ENCODE data around the gene ICAM1. TPM values are rescaled to one million over a fixed set of nuclear protein-coding genes. Genes with fewer than 3 reads are reported as not detected.

ICAM1 gene
- total RNA-seq, 4 donors from 2014 or later, result 5.1 to 19.0 (median 6.7) TPM

DNA sequence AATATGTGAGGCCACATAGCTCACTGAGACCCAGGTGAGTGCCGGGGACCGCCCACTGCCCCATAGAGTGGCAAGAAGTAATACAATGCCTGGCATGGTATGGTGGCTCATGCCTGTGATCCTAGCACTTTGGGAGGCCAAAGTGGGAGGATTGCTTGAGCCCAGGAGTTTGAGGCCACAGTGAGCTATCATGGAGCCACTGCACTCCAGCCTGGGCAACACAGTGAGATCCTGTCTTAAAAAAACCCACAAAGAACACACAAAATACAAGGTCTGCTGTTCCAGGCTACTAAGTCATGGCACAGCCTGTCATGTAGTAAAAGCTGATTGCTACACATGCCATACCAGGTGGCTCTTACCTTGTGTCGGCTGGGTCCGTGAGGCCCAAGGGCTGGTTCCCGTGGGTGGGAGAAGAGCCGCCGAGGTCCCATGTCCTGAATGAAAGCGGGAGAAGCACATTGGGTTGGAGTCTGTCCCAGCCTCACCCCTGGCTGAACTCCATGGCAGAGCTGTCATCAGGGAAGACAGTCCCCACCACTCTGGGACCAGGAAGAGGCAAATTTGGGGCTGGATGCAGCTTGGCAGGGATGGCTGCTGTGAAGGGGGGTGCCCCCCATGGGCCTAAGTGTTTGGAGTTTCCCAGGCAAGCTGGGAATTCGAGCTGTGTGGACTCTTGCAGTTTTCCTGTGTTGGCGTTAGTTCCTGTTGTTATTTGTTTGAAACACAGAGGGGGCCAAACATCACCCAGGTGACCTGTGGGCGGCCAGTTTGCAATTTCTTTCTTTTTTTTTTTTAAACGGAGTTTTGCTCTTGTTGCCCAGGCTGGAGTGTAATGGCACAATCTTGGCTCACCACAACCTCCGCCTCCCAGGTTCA, 48.1 kb downstream of the ICAM1 start:
- WGBS, 2 donors, result 85 to 90% methylated on average over 13 of the region's 13 CpGs
- no peak overlapping the region for H3K4me3 ChIP-seq (ENCODE audit: low read depth, poor library complexity, severe bottlenecking)
- no peak for TF ChIP-seq POLR2A (IDR thresholded peaks at IDR 0.05)
- intact Hi-C loops (cut with DNase I; ENCODE audit: low total_unique reads), result no loop called here
- DNase-seq (ENCODE audit: low spot score in 2 of 2), result no peak

DNA sequence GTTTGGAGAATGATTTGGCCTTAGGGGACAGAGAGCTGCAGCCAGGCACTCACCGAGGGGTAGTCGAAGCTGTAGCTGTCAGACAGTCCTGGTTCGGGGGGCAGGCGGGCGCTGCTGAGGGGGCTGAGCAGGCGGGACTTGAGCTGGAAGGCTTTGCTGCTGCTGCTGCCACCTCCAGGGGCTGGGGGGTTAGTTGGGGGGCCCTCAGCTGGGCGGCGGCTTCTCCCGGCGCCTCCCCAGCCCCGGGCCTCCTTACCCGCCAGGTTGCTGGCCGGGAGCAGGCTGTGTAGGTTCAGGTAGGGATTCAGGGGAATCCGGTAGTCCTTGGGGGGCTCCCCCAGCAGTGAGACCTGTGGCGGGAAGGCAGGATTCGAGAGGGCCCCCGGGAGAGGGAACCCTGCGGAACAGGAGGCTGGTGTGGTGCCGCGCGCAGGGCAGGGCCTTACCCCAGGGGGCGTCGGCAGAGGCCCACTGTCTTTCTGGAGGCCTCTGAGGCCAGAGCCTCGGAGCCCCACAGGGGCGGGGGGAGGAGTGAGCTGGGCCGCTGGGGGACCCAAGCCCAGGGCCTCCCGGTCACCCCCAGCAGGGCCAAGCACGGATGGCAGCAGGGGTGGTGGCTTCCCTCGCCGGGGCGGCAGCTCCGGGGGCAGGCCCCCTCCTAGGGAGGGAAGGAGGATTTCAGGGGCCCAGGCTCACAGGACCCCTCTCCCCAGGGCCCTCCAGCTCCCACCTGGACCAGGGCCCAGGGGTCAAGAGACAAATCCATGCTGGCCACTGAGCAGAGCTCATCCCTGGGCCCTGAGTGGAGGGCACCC, 49.9 kb downstream of the ICAM1 start:
- no peak overlapping the region for H3K4me3 ChIP-seq (ENCODE audit: low read depth, poor library complexity, severe bottlenecking)
- intact Hi-C loops (cut with DNase I; ENCODE audit: low total_unique reads), result no loop called here
- DNase-seq (ENCODE audit: low spot score in 2 of 2), result no peak
- TF ChIP-seq POLR2A (IDR thresholded peaks at IDR 0.05), result no peak
- TF ChIP-seq, protein P1, sequence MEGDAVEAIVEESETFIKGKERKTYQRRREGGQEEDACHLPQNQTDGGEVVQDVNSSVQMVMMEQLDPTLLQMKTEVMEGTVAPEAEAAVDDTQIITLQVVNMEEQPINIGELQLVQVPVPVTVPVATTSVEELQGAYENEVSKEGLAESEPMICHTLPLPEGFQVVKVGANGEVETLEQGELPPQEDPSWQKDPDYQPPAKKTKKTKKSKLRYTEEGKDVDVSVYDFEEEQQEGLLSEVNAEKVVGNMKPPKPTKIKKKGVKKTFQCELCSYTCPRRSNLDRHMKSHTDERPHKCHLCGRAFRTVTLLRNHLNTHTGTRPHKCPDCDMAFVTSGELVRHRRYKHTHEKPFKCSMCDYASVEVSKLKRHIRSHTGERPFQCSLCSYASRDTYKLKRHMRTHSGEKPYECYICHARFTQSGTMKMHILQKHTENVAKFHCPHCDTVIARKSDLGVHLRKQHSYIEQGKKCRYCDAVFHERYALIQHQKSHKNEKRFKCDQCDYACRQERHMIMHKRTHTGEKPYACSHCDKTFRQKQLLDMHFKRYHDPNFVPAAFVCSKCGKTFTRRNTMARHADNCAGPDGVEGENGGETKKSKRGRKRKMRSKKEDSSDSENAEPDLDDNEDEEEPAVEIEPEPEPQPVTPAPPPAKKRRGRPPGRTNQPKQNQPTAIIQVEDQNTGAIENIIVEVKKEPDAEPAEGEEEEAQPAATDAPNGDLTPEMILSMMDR (IDR thresholded peaks at IDR 0.05), result no peak
- 88 to 94% methylated on average over 22 to 27 of the region's 32 CpGs for WGBS, 2 donors

DNA sequence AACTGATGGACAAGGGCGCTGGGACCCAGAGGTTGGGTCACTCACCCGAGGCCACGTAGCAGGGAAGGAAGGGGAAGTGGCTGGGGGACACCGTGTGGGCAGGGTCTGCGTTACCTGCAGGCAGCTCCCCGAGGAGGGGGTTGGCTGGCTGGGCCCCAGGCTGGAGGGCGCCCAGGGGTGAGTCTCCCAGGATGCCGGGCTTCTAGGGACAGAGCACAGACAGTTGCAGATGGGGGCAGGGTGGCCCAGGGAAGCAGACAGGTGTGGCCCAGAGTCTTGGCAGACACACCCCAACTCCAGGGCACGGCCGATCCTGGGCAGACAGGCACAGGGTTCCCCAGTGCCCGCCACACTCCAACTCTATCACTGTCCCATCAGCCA, 50.5 kb downstream of the ICAM1 start:
- intact Hi-C loops (cut with DNase I; ENCODE audit: low total_unique reads), result no loop called here
- no peak for DNase-seq (ENCODE audit: low spot score in 2 of 2)
- WGBS, 2 donors, result 59 to 88% methylated on average over 4 to 11 of the region's 11 CpGs
- TF ChIP-seq, protein P1 (IDR thresholded peaks at IDR 0.05), result no peak
- no peak for TF ChIP-seq POLR2A (IDR thresholded peaks at IDR 0.05)
- no peak overlapping the region for H3K4me3 ChIP-seq (ENCODE audit: low read depth, poor library complexity, severe bottlenecking)

DNA sequence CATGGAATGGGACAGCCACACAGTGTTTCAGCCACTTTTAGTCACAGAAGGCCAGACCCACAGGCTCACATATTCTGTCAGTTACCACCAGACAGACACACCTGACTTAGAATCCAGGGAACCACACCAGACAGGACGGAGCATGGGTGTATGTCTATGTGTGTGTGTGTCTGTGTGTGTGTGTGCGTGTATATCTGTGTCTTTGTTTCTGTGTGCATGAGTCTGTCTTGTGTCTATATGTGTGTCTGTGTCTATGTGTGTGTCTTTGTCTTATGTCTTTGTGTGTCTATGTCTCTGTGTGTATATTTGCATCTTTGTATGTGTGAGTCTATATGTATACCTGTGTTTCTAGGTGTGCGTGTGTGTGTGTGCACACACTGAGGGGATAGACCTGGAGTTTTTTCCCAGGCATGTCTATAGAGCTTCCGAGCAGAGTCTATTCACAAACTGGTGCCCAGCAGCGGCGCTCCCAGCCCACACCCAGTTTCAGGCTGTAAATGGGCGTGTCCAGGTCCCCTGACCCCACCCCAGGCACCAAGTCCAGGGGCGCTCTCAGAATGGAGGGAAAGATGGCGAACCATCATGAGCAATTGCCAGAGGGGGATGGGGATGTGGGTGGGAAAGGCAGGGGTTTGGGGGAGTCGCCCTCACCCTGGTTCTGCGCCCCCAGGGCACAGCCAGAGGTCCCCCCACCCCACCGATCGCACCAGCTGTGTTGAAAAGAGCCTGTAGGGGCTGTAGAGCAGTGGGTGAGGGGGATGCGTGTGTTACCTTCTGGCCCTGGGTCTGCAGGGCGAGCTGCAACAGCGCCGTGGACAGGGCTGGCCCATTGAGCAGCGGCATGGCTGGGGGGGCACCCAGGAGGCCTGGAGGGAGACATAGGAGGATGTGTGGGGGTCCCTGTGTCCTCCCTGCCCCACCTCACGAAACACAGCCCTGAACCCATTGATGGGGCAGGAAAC, 51.2 kb downstream of the ICAM1 start:
- 89 to 93% methylated on average over 13 to 18 of the region's 19 CpGs for WGBS, 2 donors
- H3K4me3 ChIP-seq (ENCODE audit: low read depth, poor library complexity, severe bottlenecking), result no peak overlapping the region
- TF ChIP-seq POLR2A (IDR thresholded peaks at IDR 0.05), result no peak
- TF ChIP-seq, protein P1 (IDR thresholded peaks at IDR 0.05), result no peak
- no peak for DNase-seq (ENCODE audit: low spot score in 2 of 2)
- intact Hi-C loops (cut with DNase I; ENCODE audit: low total_unique reads), result no loop called here

DNA sequence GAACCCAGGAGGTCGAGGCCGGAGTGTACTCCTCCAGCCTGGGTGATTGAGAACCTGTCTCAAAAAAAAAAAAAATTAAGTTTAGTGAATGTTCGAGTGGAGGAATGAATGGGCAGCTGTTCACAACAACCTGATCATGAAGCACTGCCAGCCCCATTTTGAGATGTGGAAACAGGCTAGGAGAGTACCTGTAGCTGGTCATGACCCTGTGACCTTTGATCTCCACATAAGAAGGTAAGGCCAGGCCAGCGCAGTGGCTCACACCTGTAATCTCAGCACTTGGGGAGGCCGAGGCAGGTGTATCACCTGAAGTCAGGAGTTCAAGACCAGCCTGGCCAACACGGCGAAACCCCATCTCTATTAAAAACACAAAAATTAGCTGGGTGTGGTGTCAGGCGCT, 54.8 kb downstream of the ICAM1 start:
- 92 to 94% methylated on average over 8 of the region's 8 CpGs for WGBS, 2 donors
- intact Hi-C loops (cut with DNase I; ENCODE audit: low total_unique reads), result no loop called here
- DNase-seq (ENCODE audit: low spot score in 2 of 2), result no peak

DNA sequence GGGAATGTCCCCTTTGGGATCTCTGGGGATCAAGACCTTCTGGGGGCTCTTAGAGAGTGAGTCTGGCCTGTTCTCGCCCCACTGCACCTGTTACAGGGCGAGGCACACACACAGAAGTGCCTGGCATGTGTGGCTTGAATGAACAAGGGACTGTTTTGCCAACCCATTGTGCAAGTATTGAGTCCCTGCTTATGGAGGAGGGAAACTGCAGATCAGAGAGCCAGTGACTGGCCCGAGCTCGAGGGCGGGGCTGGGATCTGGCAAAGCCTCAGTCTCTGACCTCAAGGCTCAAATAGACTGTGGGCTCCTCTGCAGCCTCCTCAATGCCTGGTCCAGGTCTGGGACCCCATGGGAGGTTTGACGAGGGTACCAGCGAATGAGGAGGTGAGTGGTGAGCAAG, 56.9 kb downstream of the ICAM1 start:
- WGBS, 2 donors, result 89 to 99% methylated on average over 7 of the region's 7 CpGs
- no peak overlapping the region for H3K4me3 ChIP-seq (ENCODE audit: low read depth, poor library complexity, severe bottlenecking)
- no peak for DNase-seq (ENCODE audit: low spot score in 2 of 2)
- intact Hi-C loops (cut with DNase I; ENCODE audit: low total_unique reads), result no loop called here
- TF ChIP-seq, protein P1 (IDR thresholded peaks at IDR 0.05), result no peak
- no peak for TF ChIP-seq POLR2A (IDR thresholded peaks at IDR 0.05)

More for the DNA sequence above, 54.8 kb downstream of the ICAM1 start:
- no peak for TF ChIP-seq POLR2A (IDR thresholded peaks at IDR 0.05)
- H3K4me3 ChIP-seq (ENCODE audit: low read depth, poor library complexity, severe bottlenecking), result no peak overlapping the region
